Stimulated activated naive CD8-positive, alpha-beta T cell treated with anti-CD3 and anti-CD28 coated beads, Interleukin-15, amount 100 ng/mL, for 72 hours (primary cell): ENCODE results near the gene PLAAT5.

Experiments
- ATAC-seq: fragments of 150-1000 bp; cut with Tn5 transposase; 2 replicates; pipeline ENCODE4 v1.10.0; 2021; ENCODE audit warnings: mild to moderate bottlenecking, moderate library complexity
- DNase-seq, 2 donors: peaks; one replicate each; pipeline ENCODE4 v3.0.0; 2021 to 2022
- H3K27ac Mint-ChIP-seq, 2 donors: one replicate each; pipeline ENCODE4 v1.8.0; 2022; ENCODE audit warnings: mild to moderate bottlenecking in 2 of 2, mixed read lengths in 2 of 2, moderate library complexity in 2 of 2
- H3K27me3 Mint-ChIP-seq: one replicate; pipeline ENCODE4 v1.8.0; 2022; ENCODE audit warnings: mixed read lengths
- H3K4me1 Mint-ChIP-seq: one replicate; pipeline ENCODE4 v1.8.0; 2022; ENCODE audit warnings: mild to moderate bottlenecking, mixed read lengths
- H3K4me3 Mint-ChIP-seq, 2 donors: one replicate each; pipeline ENCODE4 v1.8.0; 2022; ENCODE audit warnings: mild to moderate bottlenecking in 2 of 2, mixed read lengths in 2 of 2, moderate library complexity in 1 of 2
- H3K9me3 Mint-ChIP-seq, 2 donors: one replicate each; pipeline ENCODE4 v1.8.0; 2022; ENCODE audit warnings: mixed read lengths in 2 of 2

Gene PLAAT5

DNA sequence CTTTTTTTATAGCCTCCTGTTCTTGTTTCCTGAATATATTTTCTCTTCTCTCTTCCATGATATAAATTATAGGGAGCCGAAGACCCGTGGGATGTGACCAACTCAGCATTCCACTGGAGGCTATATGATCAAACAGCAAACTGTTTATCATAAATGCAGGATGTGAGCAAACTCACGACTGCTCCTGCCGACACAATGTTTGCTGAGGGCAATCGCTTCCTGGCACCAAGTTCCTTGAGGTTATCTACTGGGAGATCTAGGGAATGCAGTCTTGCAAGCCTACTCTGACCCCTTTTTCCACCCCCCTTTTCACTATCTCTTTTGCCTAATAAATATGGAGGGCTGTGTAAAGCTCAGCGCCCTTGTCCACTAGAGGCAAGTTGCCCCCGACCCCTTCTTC, 32.2 kb upstream of the PLAAT5 start:
- ATAC-seq (no peak), DNase-seq (no peak)
- Mint-ChIP-seq H3K4me1 (peaks cover 7% of the 10 kb centered on the region), H3K9me3 (peaks cover 0 to 15% of the 10 kb centered on the region in 2 donors), H3K27ac (no peak overlapping the region), H3K27me3 (no peaks in the 10 kb centered on the region), H3K4me3 (no peak overlapping the region)

DNA sequence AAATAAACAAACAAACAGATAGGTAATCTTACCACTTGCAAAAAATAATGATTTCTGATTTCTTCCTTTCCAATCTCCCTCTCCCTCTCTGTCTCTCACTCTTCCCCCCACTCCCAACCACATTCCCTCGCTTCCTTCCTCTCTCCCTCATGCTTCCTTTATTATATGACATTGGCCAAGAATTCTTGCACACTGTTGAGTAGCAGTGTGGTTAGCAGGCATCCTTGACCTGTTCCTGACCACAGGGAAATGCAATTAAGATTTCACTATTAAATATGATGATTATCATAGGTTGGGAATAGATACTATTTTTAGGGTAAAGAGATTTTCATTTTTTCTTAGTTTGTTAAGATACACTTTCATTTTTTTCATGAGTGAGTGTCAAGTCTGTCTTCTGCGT, 30.9 kb upstream of the PLAAT5 start:
- H3K27ac Mint-ChIP-seq = no peak overlapping the region
- ATAC-seq = no peak
- H3K27me3 Mint-ChIP-seq = no peaks in the 10 kb centered on the region

DNA sequence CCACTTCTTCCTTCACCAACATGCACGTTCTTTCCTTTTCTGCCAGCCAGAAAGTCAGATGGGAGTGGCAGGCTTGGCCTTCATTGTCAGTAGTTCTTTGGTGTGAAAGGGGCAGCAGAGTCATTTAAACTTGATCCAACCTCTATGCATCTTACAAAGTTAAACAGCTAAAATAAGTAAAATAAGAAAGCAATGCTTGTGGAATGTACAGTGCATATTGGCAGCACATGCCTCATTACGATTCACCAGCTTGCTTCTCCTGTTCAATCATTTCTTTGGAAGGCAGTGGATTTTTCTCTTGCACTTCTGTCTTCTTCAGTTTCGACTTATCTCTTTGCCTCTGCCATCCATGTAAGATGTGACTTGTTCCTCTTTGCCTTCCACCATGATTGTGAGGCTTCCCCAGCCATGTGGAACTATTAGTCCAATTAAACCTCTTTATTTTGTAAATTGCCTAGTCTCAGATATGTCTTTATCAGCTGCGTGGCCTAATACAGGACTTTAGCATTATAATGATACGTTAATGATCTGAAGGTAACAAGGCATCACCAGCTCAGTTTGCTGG, 29.7 kb upstream of the PLAAT5 start:
- no peak for ATAC-seq
- no peaks in the 10 kb centered on the region for H3K27me3 Mint-ChIP-seq
- DNase-seq = no peak

More for the DNA sequence above, 30.9 kb upstream of the PLAAT5 start:
- Mint-ChIP-seq H3K4me3 (no peak overlapping the region), H3K4me1 (peaks cover 9% of the 10 kb centered on the region), H3K9me3 (peaks cover 0 to 15% of the 10 kb centered on the region in 2 donors)
- no peak for DNase-seq

GRCh38 chr11:63518548-63518947, 27.6 kb upstream of the PLAAT5 start:
- DNase-seq (no peak), ATAC-seq (no peak)
- H3K4me1 Mint-ChIP-seq = peaks cover 9% of the 10 kb centered on the region
- H3K9me3 Mint-ChIP-seq = peaks cover 0 to 6% of the 10 kb centered on the region in 2 donors
- H3K27ac Mint-ChIP-seq = no peak overlapping the region
- H3K4me3 Mint-ChIP-seq = no peak overlapping the region
- H3K27me3 Mint-ChIP-seq = no peaks in the 10 kb centered on the region

More for the DNA sequence above, 29.7 kb upstream of the PLAAT5 start:
- H3K9me3 Mint-ChIP-seq = peaks cover 0 to 15% of the 10 kb centered on the region in 2 donors
- no peak overlapping the region for H3K4me3 Mint-ChIP-seq
- no peak overlapping the region for H3K27ac Mint-ChIP-seq
- H3K4me1 Mint-ChIP-seq = peaks cover 9% of the 10 kb centered on the region

DNA sequence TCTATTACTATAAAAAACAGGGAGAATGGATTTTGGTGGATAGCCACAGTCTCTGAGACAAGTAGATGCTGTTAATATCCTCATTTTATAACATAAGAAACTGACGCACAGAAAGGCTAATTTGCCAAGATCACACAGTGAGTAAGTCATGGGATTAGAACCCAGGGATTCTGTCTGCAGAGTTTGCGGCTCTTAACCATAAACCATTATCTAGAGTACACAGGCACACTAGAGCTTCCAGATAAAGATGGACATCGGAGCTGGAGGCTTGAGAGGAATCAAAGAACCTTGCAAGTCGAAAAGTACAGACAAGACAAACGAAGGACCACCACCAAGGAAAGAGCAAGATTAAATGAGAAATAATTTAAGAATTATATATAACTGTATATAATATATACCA, 26.2 kb upstream of the PLAAT5 start:
- Mint-ChIP-seq H3K4me1 (peaks cover 9% of the 10 kb centered on the region), H3K9me3 (no peaks in the 10 kb centered on the region), H3K27ac (no peak overlapping the region), H3K27me3 (no peaks in the 10 kb centered on the region), H3K4me3 (no peak overlapping the region)
- ATAC-seq = no peak
- no peak for DNase-seq

DNA sequence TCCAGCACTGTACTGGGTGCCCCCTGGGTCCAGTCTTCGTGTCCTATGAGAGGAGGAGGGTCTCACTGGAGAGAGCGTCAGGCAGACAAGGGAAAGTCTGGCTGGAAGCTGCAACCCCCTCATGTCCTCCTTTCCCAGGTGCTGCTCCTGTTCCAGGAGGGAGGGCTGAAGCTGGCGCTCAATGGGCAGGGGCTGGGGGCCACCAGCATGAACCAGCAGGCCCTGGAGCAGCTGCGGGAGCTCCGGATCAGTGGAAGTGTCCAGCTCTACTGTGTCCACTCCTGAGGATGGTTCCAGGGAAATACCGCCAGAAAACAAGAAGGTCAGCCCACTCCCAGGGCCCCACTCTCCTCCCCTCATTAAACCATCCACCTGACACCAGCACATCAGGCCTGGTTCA, 25.1 kb upstream of the PLAAT5 start:
- Mint-ChIP-seq H3K27ac (no peak overlapping the region), H3K4me3 (no peak overlapping the region), H3K4me1 (peaks cover 9% of the 10 kb centered on the region), H3K27me3 (no peaks in the 10 kb centered on the region), H3K9me3 (no peaks in the 10 kb centered on the region)
- ATAC-seq (no peak), DNase-seq (no peak)

DNA sequence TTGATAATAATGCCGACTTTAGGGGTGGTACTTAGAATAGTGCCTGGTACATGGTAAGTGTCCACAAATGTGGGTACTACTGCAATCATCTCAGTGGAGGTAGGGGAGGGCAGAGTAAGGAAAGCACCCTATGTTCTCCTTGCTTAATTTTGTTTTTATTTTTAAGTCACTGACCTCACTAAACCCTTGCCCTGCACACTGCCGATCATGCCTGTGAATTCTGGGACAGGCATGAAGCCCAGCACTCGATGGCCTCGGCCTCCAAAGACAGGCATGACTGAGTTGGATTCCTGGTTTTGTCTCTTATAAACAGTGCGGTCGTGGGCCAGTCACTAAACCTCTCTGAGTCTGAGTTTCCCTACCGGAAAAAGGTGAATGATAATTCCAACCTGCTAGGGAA, 21.8 kb upstream of the PLAAT5 start:
- no peak for ATAC-seq
- Mint-ChIP-seq H3K27ac (peak overlapping the region in 1 of 2 donors; percentile 57), H3K4me1 (no peaks in the 10 kb centered on the region), H3K27me3 (no peaks in the 10 kb centered on the region), H3K4me3 (no peak overlapping the region), H3K9me3 (no peaks in the 10 kb centered on the region)
- DNase-seq = no peak

DNA sequence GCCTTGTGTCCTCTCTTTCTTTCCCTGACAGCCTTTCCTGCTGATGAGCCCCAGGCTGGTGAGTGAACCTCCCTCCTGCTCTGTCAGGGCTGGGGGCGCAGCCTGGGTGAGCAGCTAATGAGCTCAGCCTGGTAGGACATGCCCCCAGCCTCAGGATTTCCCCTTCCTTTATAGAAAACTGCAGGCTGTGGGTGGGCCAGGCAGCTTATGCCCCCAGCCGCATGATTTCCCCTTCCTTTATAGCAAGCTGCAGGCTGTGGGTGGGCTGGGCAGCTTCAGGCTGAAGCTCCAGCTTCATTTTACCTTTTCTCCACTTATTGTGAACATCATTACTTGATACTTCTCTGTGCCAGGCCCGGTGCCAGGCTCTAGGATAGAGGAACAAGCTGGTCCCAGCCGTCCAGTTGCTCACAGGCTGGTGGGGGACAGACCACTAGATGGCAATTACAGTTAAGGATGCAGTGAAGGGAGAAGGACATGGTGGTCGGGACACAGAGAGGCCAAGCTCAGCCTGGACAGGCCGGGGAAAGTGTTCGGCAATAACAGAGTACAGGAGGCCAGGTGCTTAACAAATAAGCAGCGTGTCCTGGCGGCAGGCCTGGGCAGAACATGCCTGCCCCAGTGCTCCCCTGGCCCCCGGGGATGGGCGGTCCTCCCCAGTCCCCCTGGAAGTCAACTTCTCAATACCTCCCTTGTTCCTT, 20.2 kb upstream of the PLAAT5 start:
- ATAC-seq (no peak), DNase-seq (no peak)
- H3K9me3 Mint-ChIP-seq = no peaks in the 10 kb centered on the region
- peaks cover 10% of the 10 kb centered on the region for H3K27me3 Mint-ChIP-seq
- peaks cover 11% of the 10 kb centered on the region for H3K4me1 Mint-ChIP-seq
- H3K27ac Mint-ChIP-seq = peak overlapping the region; percentile 27 to 80
- no peak overlapping the region for H3K4me3 Mint-ChIP-seq

- Mint-ChIP-seq H3K9me3 (no peaks in the 10 kb centered on the region), H3K4me1 (peaks cover 14% of the 10 kb centered on the region), H3K4me3 (no peak overlapping the region), H3K27me3 (peaks cover 11% of the 10 kb centered on the region), H3K27ac (no peak overlapping the region)
- DNase-seq = no peak
- no peak for ATAC-seq
Observed at GRCh38 chr11:63510360-63511047, 19.5 kb upstream of the PLAAT5 start.

DNA sequence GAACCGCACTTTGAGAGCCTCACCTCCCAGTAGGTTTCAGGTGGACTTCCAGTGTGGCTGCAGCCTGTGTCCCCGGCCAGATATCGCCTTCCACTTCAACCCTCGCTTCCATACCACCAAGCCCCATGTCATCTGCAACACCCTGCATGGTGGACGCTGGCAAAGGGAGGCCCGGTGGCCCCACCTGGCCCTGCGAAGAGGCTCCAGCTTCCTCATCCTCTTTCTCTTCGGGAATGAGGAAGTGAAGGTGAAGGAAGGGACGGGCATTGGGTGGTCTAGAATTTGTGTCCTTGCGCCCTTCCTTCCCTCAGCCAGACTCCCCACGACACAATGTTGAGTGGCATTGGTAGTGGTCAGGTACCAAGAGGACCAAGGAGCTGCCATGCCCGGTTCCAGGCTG, 17.8 kb upstream of the PLAAT5 start:
- Mint-ChIP-seq H3K4me3 (no peak overlapping the region), H3K27ac (no peak overlapping the region), H3K4me1 (peaks cover 14% of the 10 kb centered on the region), H3K9me3 (no peaks in the 10 kb centered on the region), H3K27me3 (peaks cover 11% of the 10 kb centered on the region)
- ATAC-seq (no peak), DNase-seq (no peak)

DNA sequence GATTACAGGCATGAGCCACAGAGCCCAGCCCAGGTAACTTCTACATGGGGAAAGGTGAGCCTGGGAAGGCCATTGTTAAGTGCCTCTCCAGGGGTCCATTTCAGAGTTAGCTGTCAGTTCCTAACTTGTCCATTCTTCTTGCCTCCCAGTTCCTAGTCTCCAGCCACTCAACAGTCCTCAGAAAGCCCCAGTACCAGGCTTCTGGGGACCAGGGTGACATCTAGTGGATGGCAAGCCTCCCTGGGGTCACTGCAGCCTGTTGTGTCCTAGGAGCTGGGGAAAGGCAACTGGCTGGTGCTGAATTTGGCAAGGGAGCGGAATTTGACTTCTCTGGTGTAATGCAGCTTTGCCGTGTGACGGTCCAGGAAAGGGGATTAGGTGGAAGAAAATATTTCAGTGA, 17.0 kb upstream of the PLAAT5 start:
- no peak for ATAC-seq
- DNase-seq = no peak
- Mint-ChIP-seq H3K4me1 (peaks cover 14% of the 10 kb centered on the region), H3K27ac (no peak overlapping the region), H3K9me3 (no peaks in the 10 kb centered on the region), H3K4me3 (no peak overlapping the region), H3K27me3 (peaks cover 11% of the 10 kb centered on the region)

DNA sequence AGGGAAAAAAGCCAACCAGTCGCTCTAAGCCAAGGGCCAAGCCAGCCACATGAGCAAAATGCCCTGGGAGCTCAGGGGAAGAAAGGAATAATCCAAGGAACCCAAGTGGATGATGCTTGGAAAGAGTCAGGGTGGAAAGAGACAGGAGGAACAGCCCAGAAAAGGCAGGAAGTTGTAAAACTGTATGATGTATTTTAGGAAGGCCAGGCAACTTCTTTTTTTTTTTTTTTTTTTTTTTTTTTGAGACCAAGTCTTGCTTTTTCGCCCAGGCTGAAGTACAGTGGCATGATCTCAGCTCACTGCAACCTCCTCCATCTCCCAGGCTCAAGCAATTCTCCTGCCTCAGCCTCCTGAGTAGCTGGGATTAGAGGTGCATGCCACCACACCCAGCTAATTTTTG, 16.5 kb upstream of the PLAAT5 start:
- Mint-ChIP-seq H3K9me3 (no peaks in the 10 kb centered on the region), H3K4me3 (no peak overlapping the region), H3K27me3 (peaks cover 11% of the 10 kb centered on the region), H3K4me1 (peaks cover 17% of the 10 kb centered on the region), H3K27ac (peak overlapping the region in 1 of 2 donors; percentile 60)
- ATAC-seq (no peak), DNase-seq (no peak)

GRCh38 chr11:63506876-63507275, 15.9 kb upstream of the PLAAT5 start:
- H3K4me3 Mint-ChIP-seq = no peak overlapping the region
- no peak overlapping the region for H3K27ac Mint-ChIP-seq
- peaks cover 11% of the 10 kb centered on the region for H3K27me3 Mint-ChIP-seq
- DNase-seq = no peak
- peaks cover 0 to 4% of the 10 kb centered on the region in 2 donors for H3K9me3 Mint-ChIP-seq
- no peak for ATAC-seq
- H3K4me1 Mint-ChIP-seq = peaks cover 23% of the 10 kb centered on the region

DNA sequence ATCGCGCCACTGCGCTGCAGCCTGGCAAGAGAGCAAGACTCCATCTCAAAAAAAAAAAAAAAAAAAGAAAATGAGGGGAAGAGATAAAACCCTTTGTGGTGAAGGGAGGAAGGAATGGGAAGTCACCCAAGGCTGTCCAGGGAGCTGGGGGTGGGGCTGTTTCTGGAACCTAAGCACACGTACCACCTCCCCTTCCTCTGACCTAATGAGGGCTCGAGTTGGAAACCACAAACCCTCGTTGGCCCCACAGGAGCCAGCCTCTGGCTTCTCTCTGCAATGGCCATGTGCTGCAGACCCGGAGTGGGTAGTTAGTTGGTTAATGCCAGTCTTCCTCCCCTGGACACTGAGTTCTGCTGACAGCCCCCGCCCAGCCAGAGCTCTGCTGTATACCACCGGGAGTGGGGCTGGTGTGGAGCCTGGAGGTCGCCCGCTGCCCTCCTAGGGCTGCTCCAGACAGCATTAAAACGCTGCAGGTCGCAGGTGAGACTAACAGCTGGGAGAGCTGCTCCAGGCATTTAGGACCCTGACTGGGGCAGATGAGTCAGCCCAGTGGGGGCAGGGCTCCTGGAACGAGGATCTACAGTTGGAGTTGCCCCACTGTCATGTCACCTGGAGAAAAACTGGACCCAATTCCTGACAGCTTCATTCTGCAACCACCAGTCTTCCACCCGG, 15.0 kb upstream of the PLAAT5 start, which contains the start of gene LGALS12:
Gene LGALS12 (plus strand): TSS at position 228 of the 672 bp plus-strand sequence. CDS start 375 bp downstream, at position 603.
- H3K27me3 Mint-ChIP-seq = peaks cover 11% of the 10 kb centered on the region
- H3K4me3 Mint-ChIP-seq = no peak within 1 kb of the TSS
- peaks cover 23% of the 10 kb centered on the region for H3K4me1 Mint-ChIP-seq
- no peak for DNase-seq
- H3K9me3 Mint-ChIP-seq = peaks cover 0 to 5% of the 10 kb centered on the region in 2 donors
- ATAC-seq = no peak
- H3K27ac Mint-ChIP-seq = peak within 1 kb of the TSS in 1 of 2 donors; percentile 90

- Mint-ChIP-seq H3K4me3 (no peak overlapping the region), H3K27me3 (peaks cover 11% of the 10 kb centered on the region), H3K27ac (peak overlapping the region in 1 of 2 donors; percentile 29), H3K4me1 (peaks cover 23% of the 10 kb centered on the region), H3K9me3 (peaks cover 7 to 14% of the 10 kb centered on the region in 2 donors)
- DNase-seq (no peak), ATAC-seq (no peak)
Observed at GRCh38 chr11:63504933-63505586, 14.1 kb upstream of the PLAAT5 start.
